NK-92 treated with Interleukin-12 subunit alpha and Interleukin-12 subunit beta, amount 100 ng/mL, for 24 hours (cell line): ENCODE data around the gene FGD5.

Source experiments
- DNase-seq: peaks from one replicate; lab custom pipeline; 2025; lab: John Stamatoyannopoulos, UW

FGD5 gene

GRCh38 chr3:14906355-14906971 is 87.7 kb downstream of the FGD5 start:
- DNase-seq, result no peak

DNA sequence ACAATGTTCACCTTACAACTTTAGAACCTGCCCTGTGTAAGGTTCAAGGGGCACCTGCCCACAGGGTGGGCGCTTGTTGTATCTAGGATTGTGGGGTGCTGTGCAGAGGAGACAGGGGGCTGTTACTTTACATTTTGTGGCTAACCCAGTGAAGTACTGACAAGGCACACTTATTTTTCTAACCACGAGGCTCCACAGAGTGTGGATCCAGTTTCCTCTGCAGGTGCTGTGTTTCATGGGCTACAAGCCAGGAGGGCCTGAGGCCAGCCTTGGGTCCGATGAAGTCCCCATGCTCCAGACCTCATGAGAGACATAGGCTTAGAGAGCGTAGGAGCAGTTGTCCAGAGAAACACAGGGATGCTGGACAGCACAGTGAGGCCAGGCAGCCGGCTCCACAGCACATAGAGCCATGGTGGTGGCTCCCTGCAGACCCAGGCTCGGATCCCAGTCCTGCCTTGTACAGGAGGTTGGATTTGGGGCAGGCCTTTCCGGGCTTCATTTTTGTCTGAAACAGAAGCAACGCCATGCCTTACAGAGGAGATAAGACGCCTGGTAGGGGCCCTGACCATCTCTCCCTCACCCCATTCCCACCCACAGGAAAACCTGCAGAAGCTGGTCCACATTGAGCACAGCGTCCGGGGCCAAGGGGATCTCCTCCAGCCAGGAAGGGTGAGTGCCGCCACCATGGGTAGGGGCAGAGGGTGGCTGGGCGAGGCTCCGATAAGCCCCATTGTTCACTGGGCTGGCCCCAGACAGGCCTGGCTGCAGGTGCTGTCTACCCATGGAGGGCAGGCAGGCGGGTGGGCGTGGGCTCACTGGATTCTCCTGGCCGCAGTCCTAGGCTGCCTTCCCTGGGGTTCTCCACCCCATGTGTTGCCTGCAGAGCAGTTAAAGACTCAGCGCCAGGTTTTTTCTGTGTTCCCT is 88.5 kb downstream of the FGD5 start:
- DNase-seq, result no peak

DNA sequence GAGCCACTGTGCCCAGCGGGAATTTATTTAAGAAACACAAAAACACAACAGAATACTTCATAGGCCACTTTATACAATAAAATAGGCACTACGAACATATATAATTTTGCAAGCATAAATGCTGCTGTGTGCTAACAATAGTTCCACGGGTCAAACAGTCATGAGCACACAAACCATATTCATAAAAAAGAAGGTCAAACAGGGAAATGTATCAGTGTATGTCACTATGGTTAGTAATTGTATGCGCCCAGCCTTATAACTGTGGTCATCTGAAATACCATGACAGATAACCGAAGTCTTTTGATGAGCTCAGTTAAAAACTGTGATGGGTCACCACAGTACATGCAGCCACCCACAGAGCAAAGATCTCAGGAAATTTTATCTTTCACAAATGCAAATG is 90.5 kb downstream of the FGD5 start:
- no peak for DNase-seq

DNA sequence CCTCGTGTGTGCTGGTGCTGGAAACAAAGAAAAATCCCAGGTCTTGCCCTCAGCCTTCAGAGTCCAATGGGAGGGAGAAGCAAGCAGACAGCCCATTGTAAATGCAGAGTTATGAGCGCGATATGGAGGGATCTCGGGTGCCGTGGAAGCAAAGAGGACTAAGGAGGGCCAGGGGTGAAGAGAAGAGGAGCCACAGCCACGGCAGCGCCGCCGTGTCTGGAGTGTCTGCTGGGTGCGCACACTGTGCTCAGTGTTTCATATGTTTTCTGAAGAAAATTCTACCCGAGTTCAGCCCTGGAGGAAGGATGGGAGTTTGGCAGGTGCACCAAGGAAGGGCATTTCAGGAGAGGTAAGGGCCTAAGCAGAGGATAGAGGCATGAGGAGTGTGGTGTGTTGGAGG is 92.9 kb downstream of the FGD5 start:
- DNase-seq, result no peak

DNA sequence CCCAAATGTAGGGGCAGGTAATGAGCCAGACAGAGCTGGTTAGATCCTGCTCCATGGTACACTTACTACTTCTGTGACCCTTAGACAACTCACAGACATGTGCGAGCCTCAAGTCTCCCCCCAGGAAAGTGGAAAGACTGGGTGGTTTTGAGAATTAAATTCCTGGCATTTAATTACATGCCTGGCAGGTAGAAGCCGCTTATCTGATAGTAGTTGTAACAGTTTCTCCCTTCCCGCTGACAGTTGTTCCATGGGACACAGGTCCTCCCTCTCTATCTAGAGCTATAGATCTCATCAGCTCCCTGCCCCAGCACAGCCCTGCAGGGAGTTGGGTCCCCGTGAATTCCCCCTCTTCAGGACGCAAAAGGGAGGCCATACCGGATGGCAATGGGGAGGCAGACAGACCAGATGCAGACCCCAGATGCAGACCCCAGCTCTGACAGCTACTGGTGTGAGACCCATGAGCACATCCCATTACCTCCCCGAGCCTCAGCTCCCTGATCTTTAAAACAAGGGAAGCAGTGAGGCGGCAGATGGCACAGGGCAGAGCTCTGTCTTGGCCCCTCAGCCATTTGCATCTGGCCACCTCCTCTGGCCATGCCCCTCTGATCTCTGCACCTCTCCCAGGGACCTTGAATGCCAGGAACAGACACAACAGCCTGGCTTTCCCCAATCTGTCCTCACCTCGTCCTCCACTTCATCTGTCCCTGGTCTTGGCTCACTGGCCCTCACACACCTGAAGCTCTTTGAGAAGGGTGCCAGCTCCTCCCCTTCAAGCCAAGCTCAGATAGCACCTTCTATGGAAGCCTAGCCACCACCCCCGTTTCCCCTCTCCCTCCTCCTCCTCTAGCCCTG is 94.5 kb downstream of the FGD5 start:
- no peak for DNase-seq

GRCh38 chr3:14913926-14914778 is 95.4 kb downstream of the FGD5 start:
- DNase-seq, result no peak

- DNase-seq, result no peak
Measured at GRCh38 chr3:14914779-14915117, 96.0 kb downstream of the FGD5 start.

GRCh38 chr3:14915636-14916222 is 97.0 kb downstream of the FGD5 start:
- no peak for DNase-seq

- no peak for DNase-seq
Measured at GRCh38 chr3:14918356-14918860, 99.6 kb downstream of the FGD5 start.

DNA sequence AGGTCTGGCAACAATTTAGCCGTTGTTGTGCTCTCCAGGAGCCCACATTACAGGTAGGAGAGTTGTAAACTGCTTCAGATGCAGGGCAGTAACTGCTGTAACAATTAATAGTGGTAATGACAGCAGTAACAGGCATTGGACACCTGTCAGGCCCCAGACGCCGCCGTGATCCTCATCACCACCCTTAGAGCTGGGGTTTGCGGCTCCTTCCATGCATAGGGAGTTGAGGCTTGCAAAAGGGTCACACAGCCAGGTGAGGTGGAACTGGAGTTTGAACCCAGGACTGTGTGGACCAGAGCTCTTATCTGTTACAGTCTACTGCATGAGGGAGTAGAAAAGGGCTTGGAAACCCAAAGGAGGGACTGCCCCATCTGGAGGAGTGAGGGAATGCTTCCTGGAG is 101.8 kb downstream of the FGD5 start:
- DNase-seq, result no peak

DNA sequence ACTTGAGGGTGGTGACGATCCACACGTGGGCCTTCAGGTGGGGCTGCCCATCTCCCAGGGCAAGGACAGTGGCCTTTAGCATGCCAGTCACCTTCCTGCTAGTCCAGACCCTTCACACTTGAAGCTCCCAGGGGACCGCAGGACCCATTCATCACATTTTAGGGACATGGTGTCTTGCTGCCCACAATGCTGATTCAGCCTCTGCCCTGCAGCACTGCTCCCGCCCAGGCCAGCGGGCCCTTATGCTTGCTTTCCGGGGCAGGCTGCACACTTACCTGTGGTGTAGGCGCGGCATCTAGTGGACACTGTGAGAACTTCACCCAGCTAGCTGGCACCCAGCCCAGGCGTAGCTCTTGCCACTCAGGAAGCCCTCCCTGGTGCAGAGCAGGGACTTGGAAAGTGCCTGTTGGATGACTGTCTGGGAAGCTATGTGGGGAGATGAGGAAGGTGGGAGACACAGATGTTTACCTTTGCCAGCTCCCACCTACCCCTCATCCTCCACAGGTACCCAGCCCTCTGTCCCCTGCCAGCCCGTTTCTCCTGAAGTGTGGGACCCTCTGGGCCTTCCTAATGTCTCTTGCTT is 102.4 kb downstream of the FGD5 start:
- peak; percentile 48 for DNase-seq

- DNase-seq, result no peak
Measured at GRCh38 chr3:14921811-14922705, 103.3 kb downstream of the FGD5 start.

DNA sequence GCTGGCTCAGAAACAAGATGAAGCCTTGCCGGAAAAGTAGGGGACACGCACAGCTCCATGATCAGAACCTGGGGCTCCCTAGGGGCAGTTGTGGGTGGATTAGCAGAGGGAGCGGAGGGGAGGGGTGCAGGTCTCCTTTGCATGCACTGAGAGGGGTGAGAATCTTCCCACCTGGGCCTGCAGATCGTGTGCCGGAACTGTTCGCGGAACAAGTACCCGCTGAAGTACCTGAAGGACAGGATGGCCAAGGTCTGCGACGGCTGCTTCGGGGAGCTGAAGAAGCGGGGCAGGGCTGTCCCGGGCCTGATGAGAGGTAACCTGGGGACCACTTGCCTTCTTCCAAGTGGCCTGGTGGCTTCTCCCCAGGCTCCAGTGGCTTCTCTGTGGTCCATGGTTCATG is 104.1 kb downstream of the FGD5 start:
- no peak for DNase-seq

GRCh38 chr3:14923476-14923875 is 104.7 kb downstream of the FGD5 start:
- DNase-seq, result no peak

DNA sequence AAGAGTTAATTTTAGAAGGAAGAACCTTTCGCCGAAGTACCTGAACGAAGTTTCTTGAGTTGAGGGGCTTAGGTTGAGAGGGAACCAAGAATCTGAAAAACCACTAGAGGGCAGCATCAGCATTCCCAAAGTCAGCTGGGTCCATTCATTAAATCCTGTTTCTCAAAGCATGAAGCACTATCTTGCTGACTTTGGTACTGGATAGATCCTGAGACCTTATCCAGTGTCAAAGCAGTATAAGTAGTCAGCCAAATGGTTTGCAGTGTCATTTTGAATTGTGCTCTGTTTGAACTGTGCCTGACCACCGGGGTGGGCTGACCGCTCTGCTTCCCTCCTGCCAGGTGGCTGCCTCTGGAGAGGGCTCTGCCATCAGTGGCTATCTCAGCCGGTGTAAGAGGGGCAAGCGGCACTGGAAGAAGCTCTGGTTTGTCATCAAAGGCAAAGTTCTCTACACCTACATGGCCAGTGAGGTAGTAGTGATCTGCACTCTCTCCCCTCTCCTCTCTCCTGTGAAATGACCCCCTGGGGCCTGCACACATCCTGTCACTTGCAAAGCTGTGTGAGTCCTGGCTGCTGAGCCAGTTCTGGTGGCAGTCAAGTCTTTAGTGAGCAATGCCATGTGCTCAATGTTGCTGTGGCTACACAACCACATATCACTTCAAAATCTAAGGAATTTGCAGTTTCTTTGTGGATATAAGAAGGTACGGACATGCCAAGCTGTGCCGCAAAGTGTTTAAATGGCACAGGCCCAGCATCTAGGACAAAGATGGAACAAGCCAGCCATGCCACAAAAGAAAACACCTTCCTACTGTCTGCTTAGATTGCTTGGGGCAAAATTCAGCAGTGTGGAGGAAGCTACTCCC is 107.2 kb downstream of the FGD5 start:
- DNase-seq, result no peak

- DNase-seq, result no peak
Measured at GRCh38 chr3:14926592-14926991, 107.8 kb downstream of the FGD5 start.

DNA sequence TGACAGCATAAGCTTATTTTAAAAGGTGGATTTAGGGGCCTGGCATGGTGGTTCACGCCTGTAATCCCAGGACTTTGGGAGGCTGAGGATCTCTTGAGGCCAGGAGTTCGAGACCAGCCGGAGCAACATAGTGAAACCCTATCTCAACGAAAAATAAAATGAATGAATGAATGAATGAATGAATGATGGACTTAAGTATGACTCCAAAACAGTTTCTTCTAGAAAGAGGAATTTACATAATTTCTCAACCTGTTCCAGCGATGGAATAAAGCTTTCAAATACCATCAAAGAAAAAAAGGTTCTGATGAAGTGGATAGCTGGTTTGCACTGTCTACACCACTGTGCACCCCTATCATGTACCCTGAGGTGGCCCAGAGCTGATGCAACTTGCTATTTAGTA is 108.5 kb downstream of the FGD5 start:
- DNase-seq, result no peak

- no peak for DNase-seq
Measured at GRCh38 chr3:14929310-14930074, 110.7 kb downstream of the FGD5 start.
